ENCODE results near the gene IGFN1.

The IGFN1 gene

GRCh38 chr1:201215531-201216357, 25.1 kb downstream of the IGFN1 start:
- no peak for DNase-seq (ENCODE audit: insufficient read length, low spot score)
- no peak for FAIRE-seq

GRCh38 chr1:201216395-201217085, 25.9 kb downstream of the IGFN1 start:
- FAIRE-seq (no peak), DNase-seq (ENCODE audit: insufficient read length, low spot score) (no peak)

GRCh38 chr1:201217146-201217545, 26.5 kb downstream of the IGFN1 start:
- FAIRE-seq: no peak
- no peak for DNase-seq (ENCODE audit: insufficient read length, low spot score)

GRCh38 chr1:201217851-201218250, 27.2 kb downstream of the IGFN1 start:
- FAIRE-seq: no peak

DNA sequence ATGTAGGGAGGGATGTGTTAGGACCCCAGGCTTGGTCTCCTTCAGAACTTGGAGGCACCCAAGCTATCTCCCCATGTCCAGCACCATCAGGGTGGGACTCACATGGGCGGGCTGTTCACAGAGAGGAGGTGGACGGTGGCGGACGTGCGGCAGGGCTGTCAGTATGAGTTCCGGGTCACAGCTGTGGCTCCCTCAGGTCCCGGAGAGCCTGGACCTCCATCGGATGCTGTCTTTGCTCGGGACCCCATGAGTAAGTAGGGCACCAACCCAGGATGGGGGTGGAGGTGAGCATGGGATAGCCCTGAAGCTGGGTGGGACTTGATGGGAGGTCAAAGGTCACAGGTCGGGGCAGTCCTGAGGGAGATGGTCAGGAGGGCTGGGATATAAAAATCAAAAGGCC, 27.8 kb downstream of the IGFN1 start:
- DNase-seq (ENCODE audit: insufficient read length, low spot score): no peak
- FAIRE-seq: no peak

More at GRCh38 chr1:201217851-201218250, 27.2 kb downstream of the IGFN1 start:
- DNase-seq (ENCODE audit: insufficient read length, low spot score): no peak

GRCh38 chr1:201219481-201220387, 29.1 kb downstream of the IGFN1 start:
- no peak for FAIRE-seq
- no peak for DNase-seq (ENCODE audit: insufficient read length, low spot score)

DNA sequence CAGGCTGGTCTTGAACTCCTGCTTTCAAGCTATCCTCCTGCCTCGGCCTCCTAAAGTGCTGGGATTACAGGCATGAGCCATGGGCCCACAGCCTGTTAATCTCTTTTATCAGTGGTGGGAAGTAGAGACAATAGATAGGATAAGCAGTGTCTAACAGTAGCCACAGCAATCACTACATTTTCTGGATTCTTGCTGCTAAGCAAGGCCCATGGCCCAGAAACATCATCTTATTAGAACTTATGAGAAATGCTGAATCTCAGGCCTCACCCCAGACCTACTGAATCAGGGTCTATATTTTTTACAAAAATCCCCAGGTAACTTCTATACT, 29.7 kb downstream of the IGFN1 start:
- DNase-seq (ENCODE audit: insufficient read length, low spot score) (no peak), FAIRE-seq (no peak)

DNA sequence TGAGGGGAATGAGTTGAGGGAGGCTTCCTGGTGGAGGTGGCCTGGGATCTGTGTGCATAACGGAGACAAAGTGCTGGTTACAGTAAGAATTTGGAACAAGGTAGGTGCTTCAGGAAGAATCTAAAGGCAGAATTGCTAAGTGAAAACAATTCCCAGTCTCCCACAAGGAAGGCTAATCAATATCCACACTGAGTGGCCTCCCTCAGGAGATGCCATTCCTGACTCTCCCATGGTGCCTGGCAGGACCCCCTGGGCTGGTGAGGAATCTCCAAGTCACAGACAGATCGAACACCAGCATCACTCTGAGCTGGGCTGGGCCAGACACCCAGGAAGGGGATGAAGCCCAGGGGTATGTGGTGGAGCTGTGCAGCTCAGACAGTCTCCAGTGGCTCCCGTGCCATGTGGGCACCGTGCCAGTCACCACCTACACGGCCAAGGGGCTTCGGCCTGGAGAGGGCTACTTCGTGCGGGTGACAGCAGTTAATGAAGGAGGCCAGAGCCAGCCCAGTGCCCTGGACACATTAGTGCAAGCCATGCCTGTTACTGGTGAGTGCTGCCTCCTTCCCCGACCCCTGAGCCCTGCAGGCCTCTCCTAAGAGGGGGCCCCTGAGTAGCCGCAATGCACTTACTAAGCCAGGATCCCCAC, 30.7 kb downstream of the IGFN1 start:
- FAIRE-seq: no peak
- no peak for DNase-seq (ENCODE audit: insufficient read length, low spot score)

- FAIRE-seq (no peak), DNase-seq (ENCODE audit: insufficient read length, low spot score) (no peak)
Measured at GRCh38 chr1:201222125-201222524, 31.5 kb downstream of the IGFN1 start.

- DNase-seq (ENCODE audit: insufficient read length, low spot score): no peak
- no peak for FAIRE-seq
Measured at GRCh38 chr1:201223852-201224665, 33.4 kb downstream of the IGFN1 start.

DNA sequence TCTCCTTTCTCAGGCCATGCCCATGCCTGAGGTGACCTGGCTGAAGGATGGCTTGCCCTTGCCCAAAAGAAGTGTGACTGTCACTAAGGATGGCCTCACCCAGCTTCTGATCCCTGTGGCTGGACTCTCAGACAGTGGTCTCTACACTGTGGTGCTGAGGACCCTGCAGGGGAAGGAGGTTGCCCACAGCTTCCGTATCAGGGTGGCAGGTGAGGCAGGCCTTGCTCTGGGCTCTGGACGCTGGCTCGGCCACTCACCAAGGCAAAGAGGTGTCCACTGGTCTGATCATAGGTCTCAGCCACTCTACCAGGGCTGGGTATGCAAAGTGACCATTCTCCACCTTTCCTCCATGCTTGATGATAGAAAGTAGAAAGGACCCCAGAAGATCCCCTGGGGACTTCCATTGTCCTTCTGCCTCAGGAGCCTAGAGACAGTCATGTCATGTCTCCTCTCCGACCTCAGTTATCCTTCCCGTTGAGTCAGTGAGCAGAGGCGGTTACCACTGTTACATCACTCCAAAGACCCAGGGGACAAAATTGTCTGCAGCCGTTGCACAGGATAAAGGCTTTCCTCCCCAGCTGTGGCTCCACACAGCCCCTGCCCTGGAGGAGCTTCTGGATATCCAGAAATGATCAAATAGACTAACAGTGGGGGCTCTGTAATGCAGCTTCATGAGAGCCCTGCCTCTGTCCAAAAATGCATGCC, 34.2 kb downstream of the IGFN1 start:
- DNase-seq (ENCODE audit: insufficient read length, low spot score) (no peak), FAIRE-seq (no peak)

GRCh38 chr1:201226178-201226514, 35.5 kb downstream of the IGFN1 start:
- DNase-seq (ENCODE audit: insufficient read length, low spot score) (no peak), FAIRE-seq (no peak)

GRCh38 chr1:201226859-201227488, 36.4 kb downstream of the IGFN1 start:
- FAIRE-seq: no peak
- no peak for DNase-seq (ENCODE audit: insufficient read length, low spot score)

DNA sequence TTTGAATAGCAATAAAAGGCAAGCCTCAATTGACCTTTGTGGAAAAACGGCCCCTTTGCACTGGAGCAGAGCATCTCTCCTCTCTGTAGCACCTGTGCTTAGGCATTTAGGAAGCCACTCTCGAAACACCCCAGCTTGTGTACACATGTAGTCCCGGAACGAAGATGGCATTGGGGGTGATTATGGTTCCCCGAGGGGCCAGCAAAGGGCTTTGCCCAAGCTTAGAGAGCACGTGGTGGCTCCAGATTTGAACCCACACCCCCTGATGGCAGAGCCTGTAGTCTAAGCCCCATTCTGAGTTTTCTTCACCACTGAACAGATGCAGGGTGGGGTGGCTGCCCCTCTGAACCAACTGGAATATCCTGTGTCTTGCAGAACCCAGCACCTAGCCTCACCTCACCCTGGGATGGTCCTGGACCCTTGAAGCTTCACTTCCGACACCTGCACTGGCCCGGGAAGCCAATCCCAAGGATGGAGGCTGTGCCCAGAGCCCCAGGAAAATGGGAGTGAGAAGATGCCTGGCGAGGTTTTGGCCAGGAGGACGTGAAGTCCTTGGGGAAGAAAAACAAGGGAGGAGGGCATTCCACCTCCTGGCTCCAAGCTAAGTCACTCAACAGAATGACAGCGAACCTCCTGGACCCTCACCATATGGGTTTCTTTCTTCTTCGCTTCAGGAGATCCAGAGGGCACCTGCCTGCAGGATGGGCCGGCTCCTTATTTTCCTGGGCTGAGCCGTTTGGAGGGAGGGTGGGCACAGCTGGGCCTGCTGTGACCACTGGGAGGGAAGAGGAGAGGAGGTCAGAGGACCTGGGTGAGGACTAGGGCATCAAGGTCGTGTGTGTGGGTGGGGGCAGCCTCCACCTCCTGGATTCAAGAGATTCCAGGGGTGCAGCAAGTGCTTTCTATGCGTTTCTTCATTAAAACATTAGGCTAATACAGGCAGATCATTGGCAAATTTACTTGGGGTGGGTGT, 37.7 kb downstream of the IGFN1 start:
- FAIRE-seq: no peak
- no peak for DNase-seq (ENCODE audit: insufficient read length, low spot score)

DNA sequence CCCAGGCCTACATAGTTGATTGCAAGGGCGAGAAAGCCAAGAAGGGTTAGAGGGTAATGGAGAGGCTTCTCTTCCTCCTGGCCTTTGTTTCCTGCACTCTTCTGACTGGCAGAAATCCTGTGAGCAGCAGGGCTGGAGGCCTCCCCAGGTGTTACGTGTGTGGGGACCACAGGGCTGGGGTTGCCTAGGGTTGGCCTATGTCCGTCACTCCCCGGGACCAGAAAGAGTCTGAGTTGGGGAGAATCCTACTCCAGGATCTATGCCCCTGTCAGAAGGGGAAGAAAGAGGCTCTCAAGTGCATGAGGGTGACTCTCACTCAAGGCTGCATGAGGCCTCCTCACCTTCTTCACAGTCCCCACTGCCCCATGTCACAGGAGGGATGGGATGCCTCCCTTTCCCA, 38.5 kb downstream of the IGFN1 start:
- FAIRE-seq (no peak), DNase-seq (ENCODE audit: insufficient read length, low spot score) (no peak)

- DNase-seq (ENCODE audit: insufficient read length, low spot score) (peak; percentile 44), FAIRE-seq (no peak)
Measured at GRCh38 chr1:201229771-201230635, 39.4 kb downstream of the IGFN1 start.

GRCh38 chr1:201230676-201231075, 40.1 kb downstream of the IGFN1 start:
- FAIRE-seq: no peak
- no peak for DNase-seq (ENCODE audit: insufficient read length, low spot score)

Data from HTR-8/SVneo (cell line).